Fibroblast of lung (primary cell): ENCODE measurements around the gene KLK15.
"Not testable (repeated sequence)": the region's sequence is repeated elsewhere in the genome, so short reads cannot be mapped to it uniquely, and the experiment has no call there.

Experiments used
- CTCF ChIP-seq, 2 donors: IDR thresholded peaks in 1 of 2; conservative IDR thresholded peaks in 1 of 2; 1 replicate in 1 of 2; 2 replicates in 1 of 2; pipeline ENCODE4 v1.5.1; 2011 to 2012; ENCODE audit warnings: low read length in 2 of 2, control low read depth in 1 of 2, inconsistent platforms in 1 of 2, low read depth in 1 of 2, mild to moderate bottlenecking in 1 of 2
- EZH2 ChIP-seq: IDR thresholded peaks from 2 replicates; pipeline ENCODE4 v1.5.1; 2012; ENCODE audit warnings: low read length, control low read depth, mild to moderate bottlenecking; ENCODE audit errors: missing control alignments

DNA sequence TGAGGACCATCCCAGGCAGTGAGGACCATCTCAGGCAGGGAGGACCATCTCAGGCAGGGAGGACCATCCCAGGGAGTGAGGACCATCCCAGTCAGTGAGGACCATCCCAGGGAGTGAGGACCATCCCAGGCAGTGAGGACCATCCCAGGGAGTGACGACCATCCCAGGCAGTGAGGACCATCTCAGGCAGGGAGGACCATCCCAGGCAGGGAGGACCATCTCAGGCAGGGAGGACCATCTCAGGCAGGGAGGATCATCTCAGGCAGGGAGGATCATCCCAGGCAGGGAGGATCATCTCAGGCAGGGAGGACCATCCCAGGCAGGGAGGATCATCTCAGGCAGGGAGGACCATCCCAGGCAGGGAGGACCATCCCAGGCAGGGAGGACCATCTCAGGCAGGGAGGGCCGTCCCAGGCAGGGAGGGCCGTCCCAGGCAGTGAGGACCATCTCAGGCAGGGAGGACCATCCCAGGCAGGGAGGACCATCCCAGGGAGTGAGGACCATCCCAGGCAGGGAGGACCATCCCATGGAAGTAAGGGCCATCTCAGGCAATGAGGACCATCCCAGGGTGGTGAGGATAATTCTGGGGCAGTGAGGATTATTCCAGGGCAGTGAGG, 21.6 kb downstream of the KLK15 start:
- not testable (repeated sequence) for TF ChIP-seq CTCF (conservative IDR thresholded peaks at IDR 0.05 in 1 of 2, IDR thresholded peaks at IDR 0.05 in 1 of 2; ENCODE audit: low read depth in 1 of 2, low read length in 2 of 2); EZH2
